Kidney capillary endothelial cell (primary cell): ENCODE data around the gene AP4E1.
"Not testable (repeated sequence)": the region's sequence is repeated elsewhere in the genome, so short reads cannot be mapped to it uniquely, and the experiment has no call there.

Experiments
- DNase-seq: peaks from one replicate; pipeline ENCODE4 v3.0.0-alpha.2; 2018; ENCODE audit warnings: low spot score

The AP4E1 gene

DNA sequence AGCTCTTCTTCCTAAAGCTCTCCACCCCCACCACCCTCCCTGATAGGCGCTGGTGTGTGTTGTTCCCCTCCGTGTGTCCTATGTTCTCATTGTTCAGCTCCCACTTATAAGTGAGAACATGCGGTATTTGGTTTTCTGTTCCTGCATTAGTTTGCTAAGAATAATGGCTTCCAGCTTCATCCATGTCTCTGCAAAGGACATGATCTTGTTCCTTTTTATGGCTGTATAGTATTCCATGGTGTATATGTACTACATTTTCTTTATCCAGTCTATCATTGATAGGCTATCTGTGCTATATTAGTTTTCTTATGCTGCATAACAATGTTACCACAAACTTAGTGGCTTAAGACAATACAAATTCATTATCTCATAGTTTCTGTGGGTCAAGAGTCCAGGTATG is 42.3 kb downstream of the AP4E1 start:
- not testable (repeated sequence) for DNase-seq

GRCh38 chr15:50953302-50953701 is 44.8 kb downstream of the AP4E1 start:
- no peak for DNase-seq

DNA sequence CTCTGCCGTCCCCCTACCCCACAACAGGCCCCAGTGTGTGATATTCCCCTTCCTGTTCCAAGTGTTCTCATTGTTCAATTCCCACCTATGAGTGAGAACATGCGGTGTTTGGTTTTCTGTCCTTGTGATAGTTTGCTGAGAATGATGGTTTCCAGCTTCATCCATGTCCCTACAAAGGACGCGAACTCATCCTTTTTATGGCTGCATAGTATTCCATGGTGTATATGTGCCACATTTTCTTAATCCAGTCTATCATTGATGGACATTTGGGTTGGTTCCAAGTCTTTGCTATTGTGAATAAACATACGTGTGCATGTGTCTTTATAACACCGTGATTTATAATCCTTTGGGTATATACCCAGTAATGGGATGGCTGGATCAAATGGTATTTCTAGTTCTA is 46.4 kb downstream of the AP4E1 start:
- DNase-seq, result not testable (repeated sequence)

DNA sequence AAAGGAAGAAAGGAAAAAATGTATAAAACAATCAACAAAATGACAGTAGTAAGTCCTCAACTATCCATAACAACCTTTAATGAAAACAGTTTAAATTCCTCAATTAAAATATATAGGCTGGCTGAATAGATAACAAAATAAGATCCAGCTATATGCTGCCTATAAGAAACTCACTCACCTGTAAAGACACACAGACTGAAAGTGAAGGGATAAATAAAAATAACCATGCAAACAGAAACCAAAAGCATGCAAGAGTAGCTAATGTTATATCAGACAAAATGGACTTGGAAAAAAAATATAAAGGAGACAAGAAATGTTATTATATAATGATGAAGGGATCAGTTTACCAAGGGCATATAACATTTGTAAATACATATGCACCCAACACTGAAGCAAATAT is 51.2 kb downstream of the AP4E1 start:
- no peak for DNase-seq

DNA sequence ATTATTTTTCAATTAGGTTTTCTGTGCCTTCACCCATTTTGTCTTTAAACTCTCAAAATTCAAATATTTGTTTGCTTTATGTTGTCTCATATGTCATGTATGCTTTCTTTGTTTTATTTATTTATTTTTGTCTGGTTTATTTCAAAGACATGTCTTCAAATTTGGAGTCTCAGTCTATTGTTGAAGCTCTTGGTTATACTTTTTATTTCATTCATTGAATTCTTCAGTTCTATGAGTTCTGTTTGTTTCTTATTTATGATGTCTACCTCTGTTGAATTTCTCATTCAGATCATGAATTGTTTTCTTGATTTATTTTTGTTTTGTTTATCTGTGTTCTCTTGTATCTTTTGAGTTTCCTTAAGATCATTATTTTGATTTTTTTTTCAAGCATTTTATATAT is 55.6 kb downstream of the AP4E1 start:
- no peak for DNase-seq

DNA sequence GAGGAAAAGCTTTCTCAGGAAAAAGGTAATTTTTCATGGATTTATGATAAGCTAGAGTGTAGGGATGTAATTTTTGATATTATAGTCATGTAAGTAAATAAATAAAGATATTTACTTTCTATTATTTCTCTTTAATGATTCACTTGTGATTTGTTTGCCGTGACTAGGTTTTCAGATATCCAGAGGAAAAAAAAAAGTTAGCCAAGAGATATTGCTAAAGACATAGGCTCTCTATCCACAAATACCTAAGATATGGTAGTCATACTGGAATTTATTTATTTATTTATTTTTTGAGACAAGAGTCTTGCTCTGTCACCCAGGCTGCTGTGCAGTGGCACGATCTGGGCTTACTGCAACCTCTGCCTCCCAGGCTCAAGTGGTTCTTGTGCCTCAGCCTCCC is 59.9 kb downstream of the AP4E1 start:
- DNase-seq, result no peak

GRCh38 chr15:50970524-50970923 is 62.0 kb downstream of the AP4E1 start:
- DNase-seq, result no peak

GRCh38 chr15:50971115-50971514 is 62.6 kb downstream of the AP4E1 start:
- DNase-seq, result no peak

- DNase-seq, result no peak
Measured at GRCh38 chr15:50971542-50971941, 63.1 kb downstream of the AP4E1 start.

- DNase-seq, result no peak
Measured at GRCh38 chr15:50973605-50974004, 65.1 kb downstream of the AP4E1 start.

GRCh38 chr15:50977162-50977561 is 68.7 kb downstream of the AP4E1 start:
- DNase-seq, result no peak

DNA sequence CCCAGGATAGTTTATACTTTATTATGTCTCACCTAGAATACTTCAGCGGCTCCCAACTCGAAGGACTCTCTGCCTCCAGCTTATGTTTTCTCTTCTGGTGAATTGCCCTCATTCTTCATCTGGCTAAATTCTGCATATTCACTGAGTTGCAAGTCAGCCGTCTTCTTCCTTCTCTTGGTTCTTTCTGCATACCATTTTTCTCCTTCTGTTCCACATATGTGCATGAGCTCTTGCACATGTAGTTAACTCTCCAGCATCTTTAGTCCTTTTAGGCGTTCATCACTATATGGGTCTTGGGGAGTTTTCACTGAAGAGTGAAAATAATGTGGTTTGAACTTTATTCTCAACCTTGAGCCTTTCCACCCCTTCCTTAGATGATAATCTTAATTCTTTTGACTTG is 70.1 kb downstream of the AP4E1 start:
- no peak for DNase-seq

GRCh38 chr15:50979041-50979440 is 70.6 kb downstream of the AP4E1 start:
- no peak for DNase-seq

DNA sequence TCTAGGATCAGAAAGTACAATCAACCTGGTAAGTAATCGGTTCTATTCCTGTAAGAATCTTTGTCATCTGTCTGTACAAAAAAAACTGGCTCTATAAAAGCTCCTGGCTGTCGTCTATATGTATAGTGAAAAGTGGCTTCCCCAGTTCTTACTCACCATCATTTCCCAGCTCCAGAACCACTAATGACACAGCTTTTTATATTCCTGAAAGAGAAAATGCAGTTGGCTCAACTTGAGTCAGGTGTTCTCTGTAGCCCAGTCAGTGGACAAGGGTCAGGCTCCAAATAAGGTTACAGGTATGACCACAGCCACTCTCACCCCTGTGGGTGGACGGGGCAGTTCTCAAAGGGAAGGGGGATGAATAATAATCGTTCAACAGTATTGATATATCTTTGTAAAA is 85.1 kb downstream of the AP4E1 start:
- DNase-seq, result no peak

DNA sequence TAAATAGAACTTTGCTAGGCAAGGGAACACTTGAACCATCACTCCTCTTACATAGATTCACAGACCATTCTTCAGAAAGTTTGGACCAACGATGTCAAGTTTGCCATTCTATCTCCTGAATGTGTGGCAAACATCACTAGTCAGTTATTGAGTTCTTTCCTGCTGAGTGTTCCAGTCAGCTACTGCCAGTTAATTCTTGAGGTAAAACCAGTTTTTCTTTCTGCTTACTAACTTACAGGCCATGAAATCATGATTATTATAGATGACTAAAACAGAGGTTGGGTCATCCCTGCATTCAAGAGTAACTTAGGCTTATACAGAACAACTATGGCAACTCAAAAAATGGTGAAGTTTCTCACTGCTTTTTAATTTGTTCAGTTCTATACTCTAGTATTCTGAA is 88.2 kb downstream of the AP4E1 start:
- no peak for DNase-seq

DNA sequence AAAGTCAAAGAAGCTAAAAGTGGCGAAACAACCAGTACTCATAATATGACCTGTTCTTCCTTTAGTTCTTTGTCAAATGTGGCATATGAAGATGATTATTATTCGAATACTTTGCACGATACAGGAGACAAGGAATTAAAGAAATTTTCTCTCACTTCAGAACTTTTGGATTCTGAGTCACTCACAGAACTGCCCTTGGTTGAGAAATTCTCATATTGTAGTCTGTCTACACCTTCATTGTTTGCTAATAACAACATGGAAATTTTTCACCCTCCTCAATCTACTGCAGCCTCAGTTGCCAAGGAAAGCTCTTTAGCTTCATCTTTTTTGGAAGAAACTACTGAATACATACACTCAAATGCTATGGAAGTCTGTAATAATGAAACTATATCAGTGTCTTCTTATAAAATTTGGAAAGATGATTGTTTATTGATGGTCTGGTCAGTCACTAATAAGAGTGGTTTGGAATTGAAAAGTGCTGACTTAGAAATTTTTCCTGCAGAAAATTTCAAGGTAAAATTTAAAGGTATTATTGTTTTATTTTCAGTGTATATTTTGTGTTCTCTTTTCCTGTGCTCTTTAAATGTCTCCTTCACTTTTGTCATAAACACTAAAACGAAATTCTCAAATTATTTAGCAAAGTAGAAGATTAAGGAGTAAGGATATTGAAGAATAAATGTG is 89.0 kb downstream of the AP4E1 start:
- DNase-seq, result no peak

DNA sequence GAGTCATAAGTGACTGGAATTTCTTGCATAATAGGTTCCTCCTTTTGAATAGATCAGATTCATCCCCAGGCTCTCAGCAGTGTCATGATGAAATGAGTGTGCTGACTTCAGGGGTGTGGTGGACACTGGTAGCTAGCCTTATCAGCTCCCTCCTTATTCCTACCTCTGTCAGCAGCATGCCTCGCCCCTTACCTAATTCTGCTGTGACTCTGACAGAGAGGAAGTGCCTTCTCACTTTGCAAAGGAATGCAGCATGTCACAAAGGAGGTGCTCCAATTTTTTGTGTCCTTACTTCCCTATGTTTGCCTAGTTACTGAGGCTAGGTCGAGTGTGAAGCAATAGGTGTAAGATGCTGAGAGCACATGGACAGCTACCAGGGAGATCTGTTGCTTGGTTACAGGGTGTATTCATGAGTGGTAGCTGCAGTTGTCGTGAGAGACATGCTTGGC is 95.6 kb downstream of the AP4E1 start:
- DNase-seq, result no peak

DNA sequence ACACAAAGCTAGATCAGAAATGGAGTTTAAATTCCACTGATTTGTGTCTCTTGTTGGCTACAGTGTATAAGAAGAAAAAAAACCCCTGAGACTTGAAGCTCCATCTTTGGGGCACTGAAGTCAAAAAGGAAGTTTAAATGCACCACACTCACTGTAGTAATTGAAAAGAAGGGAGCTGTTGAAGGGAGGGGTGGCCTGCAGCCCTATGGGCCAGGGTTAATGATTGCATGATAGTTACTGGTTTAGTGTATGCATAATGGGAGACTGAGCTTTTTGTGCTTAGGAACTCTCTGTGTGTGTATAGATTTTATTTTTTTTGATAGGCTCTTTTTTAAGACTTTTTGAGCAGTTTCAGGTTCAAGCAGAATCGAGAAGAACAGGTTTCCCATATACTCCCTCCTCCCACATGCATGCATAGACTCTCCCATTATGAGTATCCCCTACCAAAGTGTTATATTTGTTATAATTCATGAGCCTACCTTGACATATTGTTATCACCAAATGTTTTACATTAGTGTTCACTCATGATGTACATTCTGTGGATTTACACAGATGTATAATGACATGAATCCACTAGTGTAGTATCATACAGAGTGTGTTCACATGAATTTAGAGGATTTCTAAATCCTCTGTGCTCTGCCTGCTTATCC is 98.0 kb downstream of the AP4E1 start:
- no peak for DNase-seq

- no peak for DNase-seq
Measured at GRCh38 chr15:51007131-51007666, 98.7 kb downstream of the AP4E1 start.

DNA sequence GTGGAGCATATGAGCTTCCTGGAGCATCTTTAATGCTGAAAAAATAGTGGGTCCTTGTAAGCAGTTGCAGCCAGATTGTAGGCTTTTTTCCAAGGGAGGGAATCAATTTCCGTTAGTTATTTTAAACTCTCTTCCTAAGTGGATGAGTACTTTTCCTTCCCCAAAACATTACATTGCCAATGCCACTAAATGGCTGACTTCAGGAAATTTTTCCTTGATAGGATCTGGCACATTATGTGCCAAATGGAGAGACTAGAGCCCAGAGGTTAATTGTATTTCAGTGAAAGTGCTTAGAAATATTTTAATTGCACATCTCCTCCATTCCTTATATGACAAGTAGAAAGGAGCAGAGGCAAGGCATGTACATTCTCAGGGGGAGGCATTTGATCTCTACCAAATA is 102.7 kb downstream of the AP4E1 start:
- no peak for DNase-seq

GRCh38 chr15:51016615-51017014 is 108.1 kb downstream of the AP4E1 start:
- no peak for DNase-seq

DNA sequence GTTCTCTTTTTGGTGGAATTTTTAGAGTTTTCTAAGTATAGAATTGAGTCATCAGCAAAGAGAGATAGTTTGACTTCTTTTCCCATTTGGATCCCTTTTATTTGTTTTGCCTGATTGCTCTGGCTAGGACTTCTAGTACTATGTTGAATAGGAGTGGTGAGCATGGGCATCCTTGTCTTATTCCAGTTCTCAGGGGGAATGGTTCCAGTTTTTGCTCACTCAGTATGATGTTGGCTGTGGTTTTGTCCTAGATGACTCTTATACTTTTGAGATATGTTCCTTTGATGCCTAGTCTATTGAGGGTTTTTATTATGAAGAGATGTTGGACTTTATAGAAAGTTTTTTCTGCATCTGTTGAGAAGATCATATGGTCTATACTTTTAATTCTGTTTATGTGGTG is 113.7 kb downstream of the AP4E1 start:
- no peak for DNase-seq

GRCh38 chr15:51023499-51023898 is 115.0 kb downstream of the AP4E1 start:
- no peak for DNase-seq
